Activated CD4-positive, alpha-beta T cell treated with anti-CD3 and anti-CD28 coated beads, Interleukin-2, amount 10 ng/mL, durations not matched to agents 24 days and 14 days (primary cell): ENCODE results near the gene PERM1. TPM values are rescaled to one million over a fixed set of nuclear protein-coding genes. Genes with fewer than 3 reads are reported as not detected.

Experiments
- DNase-seq: peaks from one replicate; pipeline ENCODE4 v3.0.0; 2022
- H3K27ac Mint-ChIP-seq: one replicate; pipeline ENCODE4 v1.8.0; 2022; ENCODE audit warnings: mild to moderate bottlenecking, mixed read lengths
- H3K27me3 Mint-ChIP-seq: one replicate; pipeline ENCODE4 v1.8.0; 2022; ENCODE audit warnings: mixed read lengths
- H3K36me3 Mint-ChIP-seq: one replicate; pipeline ENCODE4 v1.8.0; 2022; ENCODE audit warnings: low read depth, mild to moderate bottlenecking, mixed read lengths
- H3K4me1 Mint-ChIP-seq: one replicate; pipeline ENCODE4 v1.8.0; 2021; ENCODE audit warnings: mixed read lengths
- H3K4me3 Mint-ChIP-seq: one replicate; pipeline ENCODE4 v1.8.0; 2022; ENCODE audit warnings: mild to moderate bottlenecking, moderate library complexity, mixed read lengths
- H3K9me3 Mint-ChIP-seq: one replicate; pipeline ENCODE4 v1.8.0; 2021; ENCODE audit warnings: mixed read lengths
- intact Hi-C: fragments of 100-400 bp; cut with micrococcal nuclease; formaldehyde crosslinking; loops from one replicate; pipeline ENCODE4 v1.15.1; 2023
- total RNA-seq: library from RNA; stranded (reverse); gene quantifications from 2 replicates; pipeline ENCODE4 v1.2.3, GENCODE V29; 2022

PERM1 gene
- total RNA-seq, 1 donor from 2014 or later, result not detected

DNA sequence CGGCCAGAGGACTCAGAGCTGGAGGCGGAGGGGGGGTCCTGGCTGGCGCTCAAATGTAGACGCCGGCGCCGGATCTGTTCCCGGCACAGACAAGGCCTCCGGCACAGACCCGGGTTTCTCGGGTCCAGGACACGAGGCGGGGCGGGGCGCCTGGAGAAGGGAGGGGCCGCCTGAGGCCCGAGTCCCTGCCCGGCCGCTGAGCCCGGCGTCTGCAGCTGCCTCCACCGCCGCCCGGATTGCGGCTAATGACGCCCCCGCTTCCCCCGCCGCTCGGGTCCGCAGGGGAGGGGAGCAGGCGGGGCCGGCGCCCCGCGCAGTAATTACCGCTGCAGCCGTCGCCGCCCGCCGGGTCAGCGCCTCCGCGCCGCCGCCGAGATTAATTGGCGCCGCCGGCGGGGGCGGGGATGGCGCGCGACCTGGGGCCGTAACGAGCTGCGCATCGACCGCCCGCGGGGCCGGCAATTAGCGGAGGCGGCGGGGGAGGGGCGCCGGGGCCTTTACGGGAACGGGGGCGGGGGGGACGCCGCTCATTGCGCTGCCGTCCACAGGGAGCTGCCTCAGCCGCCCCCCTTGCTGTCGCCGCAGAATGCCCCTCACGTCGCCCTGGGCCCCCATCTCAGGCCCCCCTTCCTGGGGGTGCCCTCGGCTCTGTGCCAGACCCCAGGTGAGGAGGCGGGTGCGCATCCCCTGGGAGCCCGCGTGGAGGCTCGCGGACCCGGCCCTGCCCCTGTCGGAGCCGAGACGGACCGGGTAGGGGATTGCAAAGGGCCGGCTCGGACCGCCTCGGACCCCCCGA, 40.1 kb downstream of the PERM1 start:
- Mint-ChIP-seq H3K9me3 (no peaks in the 10 kb centered on the region), H3K27me3 (peaks cover 29% of the 10 kb centered on the region), H3K4me1 (peaks cover 7% of the 10 kb centered on the region), H3K4me3 (peak overlapping the region; percentile 74), H3K27ac (no peak overlapping the region), H3K36me3 (peaks cover 18% of the 10 kb centered on the region)
- intact Hi-C loops, result loop anchor here (2.0 kb wide), 1 partner anchor 19 kb away; the partner anchor contains the start of gene SAMD11
- peak; percentile 74 for DNase-seq

DNA sequence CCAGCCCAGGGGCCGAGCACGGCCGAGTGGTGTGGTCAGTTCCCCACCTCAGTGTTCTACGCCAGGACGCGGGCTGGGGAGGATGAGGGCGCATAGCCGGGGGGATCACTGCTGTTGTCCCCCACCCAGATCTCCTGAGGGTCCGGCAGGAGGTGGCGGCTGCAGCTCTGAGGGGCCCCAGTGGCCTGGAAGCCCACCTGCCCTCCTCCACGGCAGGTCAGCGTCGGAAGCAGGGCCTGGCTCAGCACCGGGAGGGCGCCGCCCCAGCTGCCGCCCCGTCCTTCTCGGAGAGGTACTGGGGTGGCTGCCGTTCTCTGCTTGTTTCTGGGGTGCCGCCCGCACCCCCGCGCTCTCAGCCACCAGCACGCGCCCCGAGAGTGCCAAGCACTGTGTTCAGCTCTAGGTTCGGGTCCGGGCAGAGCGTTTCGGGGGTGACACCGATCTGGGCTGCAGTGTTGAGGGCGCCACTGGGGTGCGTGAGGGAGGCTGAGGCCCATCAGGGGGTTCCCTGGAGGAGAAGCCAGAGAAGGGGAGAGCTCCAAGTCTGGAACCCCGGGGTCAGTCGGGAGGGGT, 40.8 kb downstream of the PERM1 start:
- DNase-seq, result no peak
- H3K36me3 Mint-ChIP-seq, result peaks cover 18% of the 10 kb centered on the region
- H3K4me3 Mint-ChIP-seq, result peak overlapping the region; percentile 74
- H3K4me1 Mint-ChIP-seq, result peaks cover 7% of the 10 kb centered on the region
- peak overlapping the region; percentile 37 for H3K27ac Mint-ChIP-seq
- peaks cover 31% of the 10 kb centered on the region for H3K27me3 Mint-ChIP-seq
- no peaks in the 10 kb centered on the region for H3K9me3 Mint-ChIP-seq
- intact Hi-C loops, result loop anchor here (2.0 kb wide), 1 partner anchor 18 kb away; the partner anchor contains the start of gene SAMD11

DNA sequence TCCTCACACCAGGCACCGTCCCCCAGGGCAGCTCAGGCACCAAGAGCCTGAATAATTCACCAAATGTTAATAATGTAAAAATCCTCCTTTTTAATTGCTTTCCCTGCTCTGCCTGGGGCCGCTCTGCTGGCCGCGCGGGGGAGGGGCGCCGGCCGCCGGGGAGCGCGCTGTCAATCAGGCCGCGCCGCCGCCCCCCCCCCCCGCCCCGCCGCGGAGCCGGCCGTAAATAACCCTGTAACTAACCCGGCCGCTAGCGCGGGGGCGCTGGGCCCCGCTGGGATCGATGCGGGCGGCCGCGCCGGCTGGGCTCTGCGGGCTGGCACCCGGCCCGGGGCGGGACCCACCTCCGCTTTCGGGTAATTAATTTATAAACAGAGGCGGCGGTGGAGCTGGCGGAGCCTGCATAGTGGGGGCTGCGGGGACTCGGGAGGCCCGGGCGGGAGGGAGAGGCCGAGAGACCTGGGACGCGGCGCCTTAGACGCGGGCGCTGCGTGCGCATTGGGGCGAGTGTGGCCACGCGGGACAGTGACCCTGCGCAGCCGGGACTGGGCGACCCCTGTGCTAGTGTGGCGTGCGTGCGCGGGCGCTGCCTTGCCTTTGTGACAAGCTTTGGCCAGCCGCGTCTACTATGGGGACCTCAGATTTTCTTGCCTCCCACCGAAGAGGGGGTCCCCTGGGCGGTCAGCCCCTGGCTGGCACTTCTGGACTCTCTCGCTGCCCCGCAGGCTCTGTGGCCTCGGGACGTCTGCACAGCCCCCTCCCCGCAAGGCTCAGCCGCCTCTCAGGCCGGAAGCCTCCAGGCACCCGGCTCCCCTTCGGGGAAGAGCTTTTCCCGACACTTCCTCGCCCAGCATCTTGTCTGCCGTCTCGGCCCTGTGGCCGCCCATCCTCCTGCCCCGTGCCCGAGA, 41.5 kb downstream of the PERM1 start:
- no peak for DNase-seq
- H3K4me1 Mint-ChIP-seq, result peaks cover 7% of the 10 kb centered on the region
- H3K27ac Mint-ChIP-seq, result no peak overlapping the region
- peak overlapping the region; percentile 74 for H3K4me3 Mint-ChIP-seq
- H3K27me3 Mint-ChIP-seq, result peaks cover 34% of the 10 kb centered on the region
- H3K36me3 Mint-ChIP-seq, result peaks cover 10% of the 10 kb centered on the region
- H3K9me3 Mint-ChIP-seq, result no peaks in the 10 kb centered on the region
- intact Hi-C loops, result loop anchor here (2.0 kb wide), 1 partner anchor 18 kb away; the partner anchor contains the start of gene SAMD11

DNA sequence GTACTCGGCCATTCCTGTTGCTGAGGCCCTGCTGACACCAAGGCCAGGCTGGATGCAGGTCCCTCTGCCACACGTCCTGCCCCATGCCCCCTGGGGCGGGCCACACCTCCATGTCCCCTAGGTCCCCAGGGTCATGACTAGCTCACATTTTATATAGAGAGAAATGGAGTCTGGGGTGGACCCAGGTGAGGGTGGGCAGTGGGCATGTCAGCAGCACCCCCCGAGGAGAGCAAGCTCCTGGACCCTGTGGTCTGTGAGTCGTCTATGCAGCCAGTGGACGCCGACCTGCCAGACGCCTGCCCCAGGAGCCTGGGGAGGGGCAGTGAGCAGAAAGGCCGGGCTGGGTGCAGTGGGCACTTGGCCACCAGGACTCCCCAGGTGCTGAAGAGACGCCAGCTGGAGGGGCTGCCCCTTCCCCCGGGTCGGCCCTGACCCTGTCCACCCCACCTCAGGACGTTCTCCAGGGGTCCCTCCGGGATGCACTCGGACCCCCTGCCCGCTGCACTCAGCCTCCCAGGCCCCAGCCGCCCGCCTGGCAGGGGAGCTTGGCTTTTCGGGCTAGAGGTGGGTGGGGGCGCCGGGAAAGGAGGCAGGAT, 42.3 kb downstream of the PERM1 start:
- Mint-ChIP-seq H3K36me3 (peaks cover 5% of the 10 kb centered on the region), H3K27me3 (peaks cover 40% of the 10 kb centered on the region), H3K4me1 (peaks cover 9% of the 10 kb centered on the region), H3K27ac (no peak overlapping the region), H3K9me3 (no peaks in the 10 kb centered on the region), H3K4me3 (no peak overlapping the region)
- DNase-seq, result no peak
- intact Hi-C loops, result loop anchor here (2.0 to 5.0 kb wide), 2 partner anchors 17 to 37 kb away; partner anchors contain the start of gene SAMD11

DNA sequence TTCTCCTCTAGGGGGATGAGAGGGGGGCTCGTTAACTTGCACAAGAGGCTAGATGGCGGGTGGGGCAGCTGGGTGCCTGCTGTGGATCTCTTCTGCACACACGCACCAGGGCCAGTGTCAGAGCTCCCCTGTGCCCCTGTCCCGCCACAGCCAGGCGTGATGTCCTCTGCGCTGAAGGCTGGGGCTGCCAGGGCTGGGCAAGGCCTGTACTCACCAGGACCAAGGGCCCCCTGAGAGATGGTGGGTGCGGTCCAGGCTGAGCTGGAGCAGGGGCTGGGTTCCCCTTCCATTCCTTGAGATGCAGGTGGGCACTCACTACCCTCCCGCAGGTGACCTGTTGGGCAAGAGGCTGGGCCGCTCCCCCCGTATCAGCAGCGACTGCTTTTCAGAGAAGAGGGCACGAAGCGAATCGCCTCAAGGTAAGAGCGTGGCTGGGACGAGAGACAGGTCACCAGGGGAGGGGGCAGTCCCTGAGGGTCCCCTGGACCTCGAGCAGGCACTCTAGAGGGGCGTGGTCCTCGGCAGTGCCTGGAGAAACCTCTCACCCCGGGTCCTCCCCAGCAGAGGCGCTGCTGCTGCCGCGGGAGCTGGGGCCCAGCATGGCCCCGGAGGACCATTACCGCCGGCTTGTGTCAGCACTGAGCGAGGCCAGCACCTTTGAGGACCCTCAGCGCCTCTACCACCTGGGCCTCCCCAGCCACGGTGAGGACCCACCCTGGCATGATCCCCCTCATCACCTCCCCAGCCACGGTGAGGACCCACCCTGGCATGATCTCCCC, 43.0 kb downstream of the PERM1 start:
- Mint-ChIP-seq H3K27ac (no peak overlapping the region), H3K36me3 (peaks cover under 1% of the 10 kb centered on the region), H3K4me3 (no peak overlapping the region), H3K27me3 (peaks cover 40% of the 10 kb centered on the region), H3K4me1 (peaks cover 9% of the 10 kb centered on the region), H3K9me3 (no peaks in the 10 kb centered on the region)
- DNase-seq, result no peak
- intact Hi-C loops, result loop anchor here (5.0 kb wide), 1 partner anchor 37 kb away; no protein-coding TSS in a partner anchor

DNA sequence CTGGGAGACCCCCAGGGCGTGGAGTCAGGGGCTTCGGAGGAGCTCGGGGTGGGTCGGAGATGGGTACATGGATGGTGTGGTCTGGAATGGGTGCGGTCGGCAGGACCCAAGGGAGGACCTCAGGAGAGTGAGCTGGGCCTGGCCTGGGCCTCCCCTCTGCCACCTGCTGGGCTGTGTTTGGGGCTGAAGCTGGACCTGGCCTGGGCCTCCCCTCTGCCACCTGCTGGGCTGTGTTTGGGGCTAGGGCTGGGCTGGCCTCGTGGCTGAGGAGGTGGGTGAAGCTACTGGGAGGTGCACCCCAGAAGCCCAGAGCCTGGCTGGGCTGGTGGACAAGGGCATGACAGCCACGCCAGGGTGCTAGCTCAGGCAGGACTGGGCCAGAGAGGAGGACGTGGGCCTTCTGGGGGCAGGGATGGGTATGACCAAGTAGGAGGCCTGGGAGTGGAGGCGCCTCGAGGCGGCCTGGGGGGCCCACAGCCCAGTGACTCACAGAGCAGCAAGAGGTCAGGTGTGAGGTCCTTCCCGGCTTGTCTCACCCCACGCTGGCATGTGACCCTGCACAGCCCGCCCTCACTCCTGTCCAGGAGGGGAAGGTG, 43.7 kb downstream of the PERM1 start:
- Mint-ChIP-seq H3K4me3 (no peak overlapping the region), H3K36me3 (no peaks in the 10 kb centered on the region), H3K9me3 (no peaks in the 10 kb centered on the region), H3K27ac (no peak overlapping the region), H3K27me3 (peaks cover 41% of the 10 kb centered on the region), H3K4me1 (peaks cover 9% of the 10 kb centered on the region)
- DNase-seq, result no peak
- intact Hi-C loops, result loop anchor here (5.0 kb wide), 1 partner anchor 36 kb away; no protein-coding TSS in a partner anchor

DNA sequence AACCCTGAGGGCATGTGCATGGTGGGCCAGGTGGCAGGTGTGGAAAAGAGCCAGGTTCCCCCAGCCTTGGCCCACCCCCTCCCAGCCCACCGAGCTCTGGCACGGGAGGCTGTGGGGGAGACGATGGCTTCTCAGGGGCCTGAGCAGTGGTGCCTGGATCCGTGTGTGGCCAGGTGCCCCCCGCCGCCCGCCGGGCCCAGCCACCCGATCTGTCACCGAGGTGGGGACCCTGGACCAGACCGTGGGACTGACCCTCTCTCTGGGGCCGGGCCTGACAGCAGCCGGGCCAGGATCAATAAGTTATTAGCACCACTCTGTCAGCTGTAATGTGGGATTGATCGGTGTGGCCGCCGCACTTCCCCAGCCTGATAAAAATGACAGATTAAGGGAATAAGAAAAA, 44.4 kb downstream of the PERM1 start:
- DNase-seq, result no peak
- intact Hi-C loops, result loop anchor here (5.0 kb wide), 1 partner anchor 35 kb away; no protein-coding TSS in a partner anchor
- peaks cover 41% of the 10 kb centered on the region for H3K27me3 Mint-ChIP-seq
- no peaks in the 10 kb centered on the region for H3K9me3 Mint-ChIP-seq
- H3K27ac Mint-ChIP-seq, result no peak overlapping the region
- no peak overlapping the region for H3K4me3 Mint-ChIP-seq
- no peaks in the 10 kb centered on the region for H3K36me3 Mint-ChIP-seq
- peaks cover 9% of the 10 kb centered on the region for H3K4me1 Mint-ChIP-seq

DNA sequence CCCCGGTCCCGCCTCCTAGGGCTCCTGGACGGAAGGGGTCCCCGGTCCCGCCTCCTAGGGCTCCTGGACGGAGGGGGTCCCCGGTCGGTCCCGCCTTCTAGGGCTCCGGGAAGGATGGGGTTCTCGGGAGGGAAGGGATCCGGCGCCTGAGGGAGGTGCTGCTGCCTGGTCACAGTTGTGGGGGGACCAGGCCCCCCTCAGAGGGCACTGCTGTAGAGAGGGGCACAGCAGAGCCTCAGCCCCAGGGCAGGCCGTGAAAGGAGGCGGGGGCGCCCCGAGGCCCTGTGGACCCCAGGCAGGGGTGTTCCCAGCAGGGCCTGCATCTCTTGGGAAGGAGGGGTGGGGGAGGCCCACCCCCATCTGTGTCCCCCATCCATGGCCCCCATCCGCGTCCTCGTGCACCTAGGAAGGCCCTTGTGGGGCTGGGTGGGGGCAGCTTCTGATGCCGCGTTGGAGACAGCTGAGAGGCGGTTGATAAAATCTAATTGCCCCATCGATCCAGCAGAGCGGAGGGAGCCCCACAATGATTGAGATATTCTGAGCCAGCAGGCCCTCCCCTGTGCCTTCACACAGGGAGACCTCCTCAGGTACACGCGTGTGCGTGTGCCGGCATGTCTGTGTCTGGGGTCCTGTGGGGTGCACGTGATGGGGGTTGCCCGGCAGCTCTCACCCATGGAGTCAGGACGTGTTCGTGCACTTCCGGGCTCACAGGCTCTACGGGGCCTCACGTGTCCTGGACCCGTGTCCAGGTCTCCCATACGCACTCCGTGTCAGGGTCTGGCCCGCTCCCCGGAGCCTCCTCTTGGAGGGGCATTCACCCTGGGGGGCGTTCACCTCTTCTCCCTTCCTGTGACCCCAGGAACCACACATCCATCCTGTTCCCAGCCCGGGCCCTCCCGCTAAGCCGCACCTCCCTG, 45.3 kb downstream of the PERM1 start:
- Mint-ChIP-seq H3K9me3 (no peaks in the 10 kb centered on the region), H3K4me3 (no peak overlapping the region), H3K27ac (no peak overlapping the region), H3K27me3 (peaks cover 42% of the 10 kb centered on the region), H3K36me3 (no peaks in the 10 kb centered on the region), H3K4me1 (peaks cover 9% of the 10 kb centered on the region)
- no peak for DNase-seq
- intact Hi-C loops, result loop anchor here (5.0 kb wide), 1 partner anchor 34 kb away; no protein-coding TSS in a partner anchor

DNA sequence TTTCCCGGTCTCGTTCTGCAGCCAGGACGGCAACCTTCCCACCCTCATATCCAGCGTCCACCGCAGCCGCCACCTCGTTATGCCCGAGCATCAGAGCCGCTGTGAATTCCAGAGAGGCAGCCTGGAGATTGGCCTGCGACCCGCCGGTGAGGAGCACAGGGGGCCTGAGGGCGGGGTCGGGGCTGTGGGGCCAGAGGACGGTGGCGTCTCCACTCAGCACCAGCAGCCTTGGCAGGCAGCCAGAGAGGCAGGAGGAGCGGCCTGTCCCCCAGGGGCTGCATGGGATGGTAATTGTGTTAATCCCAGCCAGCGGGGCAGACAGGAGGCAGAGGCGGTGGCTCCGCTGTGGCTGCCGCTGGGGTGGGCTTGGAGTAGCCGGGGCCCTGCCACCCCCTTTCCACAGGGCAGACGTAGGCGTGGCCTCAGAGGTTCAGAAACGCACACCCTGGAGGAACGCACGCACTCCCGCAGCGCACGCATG, 46.1 kb downstream of the PERM1 start:
- H3K27ac Mint-ChIP-seq, result no peak overlapping the region
- H3K36me3 Mint-ChIP-seq, result no peaks in the 10 kb centered on the region
- H3K4me1 Mint-ChIP-seq, result peaks cover 5% of the 10 kb centered on the region
- H3K27me3 Mint-ChIP-seq, result peaks cover 42% of the 10 kb centered on the region
- DNase-seq, result no peak
- H3K9me3 Mint-ChIP-seq, result no peaks in the 10 kb centered on the region
- intact Hi-C loops, result loop anchor here (5.0 kb wide), 1 partner anchor 33 kb away; no protein-coding TSS in a partner anchor
- H3K4me3 Mint-ChIP-seq, result no peak overlapping the region

DNA sequence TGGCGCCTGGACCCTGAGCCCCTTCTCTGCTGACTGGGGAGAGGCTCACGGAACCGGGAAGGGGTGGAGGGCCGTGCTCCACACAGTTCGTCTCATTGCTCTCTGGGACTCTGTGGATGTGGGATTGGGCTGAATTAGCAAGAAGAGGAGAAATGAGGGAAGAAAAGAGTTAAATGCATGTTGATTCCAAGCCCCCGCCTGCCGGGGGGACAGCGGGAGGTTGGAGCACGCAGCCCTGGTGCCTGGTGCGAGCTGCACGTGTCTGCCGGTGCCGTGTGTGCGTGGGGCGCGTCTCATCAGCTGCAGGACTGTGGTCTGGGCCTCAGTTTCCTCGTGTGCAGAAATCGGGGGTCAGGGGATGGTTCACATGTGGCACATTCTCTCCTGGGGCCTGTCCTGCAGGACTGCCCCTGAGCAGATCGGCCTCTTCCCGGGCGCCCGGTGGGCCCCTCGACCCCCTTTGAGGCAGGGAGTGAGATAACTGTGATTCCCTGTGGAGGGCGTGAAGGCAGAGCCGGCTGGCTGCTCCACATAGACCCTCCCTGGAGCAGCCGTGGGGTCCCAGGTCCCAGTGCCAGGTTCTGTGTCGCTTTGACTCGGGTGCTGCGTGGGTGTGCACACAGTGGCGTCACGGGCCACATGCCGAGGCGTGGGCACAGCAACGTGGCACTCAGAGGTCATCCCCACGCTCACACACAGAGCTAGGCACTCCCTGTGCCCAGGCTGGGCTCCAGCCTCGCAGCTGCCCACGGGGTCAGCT, 46.7 kb downstream of the PERM1 start:
- intact Hi-C loops, result loop anchor here (5.0 kb wide), 1 partner anchor 33 kb away; no protein-coding TSS in a partner anchor
- DNase-seq, result no peak
- H3K27me3 Mint-ChIP-seq, result peaks cover 40% of the 10 kb centered on the region
- no peaks in the 10 kb centered on the region for H3K9me3 Mint-ChIP-seq
- peak overlapping the region; percentile 29 for H3K27ac Mint-ChIP-seq
- no peak overlapping the region for H3K4me3 Mint-ChIP-seq
- peaks cover 3% of the 10 kb centered on the region for H3K4me1 Mint-ChIP-seq
- no peaks in the 10 kb centered on the region for H3K36me3 Mint-ChIP-seq

DNA sequence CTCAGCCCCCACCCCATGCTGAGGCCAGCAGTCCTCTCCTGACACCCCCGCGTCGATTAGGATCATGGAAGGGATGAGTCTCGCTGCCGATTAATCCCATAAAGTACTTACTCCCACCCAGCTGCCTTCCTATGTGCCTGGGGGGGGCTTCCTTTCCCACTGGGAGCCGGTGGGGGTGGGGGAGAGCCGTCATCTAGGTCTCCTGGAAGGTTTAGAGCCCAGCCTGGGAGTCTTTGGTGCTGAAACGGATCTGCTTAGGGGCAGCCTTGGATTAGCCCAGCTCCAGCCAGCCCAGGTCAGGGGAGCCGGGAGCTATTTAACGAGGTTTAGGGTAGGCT, 48.3 kb downstream of the PERM1 start:
- no peak overlapping the region for H3K27ac Mint-ChIP-seq
- peaks cover 3% of the 10 kb centered on the region for H3K4me1 Mint-ChIP-seq
- H3K4me3 Mint-ChIP-seq, result no peak overlapping the region
- H3K36me3 Mint-ChIP-seq, result no peaks in the 10 kb centered on the region
- no peak for DNase-seq
- H3K27me3 Mint-ChIP-seq, result peaks cover 33% of the 10 kb centered on the region
- H3K9me3 Mint-ChIP-seq, result no peaks in the 10 kb centered on the region
- intact Hi-C loops, result no loop called here
